Choroid plexus epithelial cell (primary cell): ENCODE data around the gene CADPS.

Experiments used
- DNase-seq: peaks from one replicate; pipeline ENCODE4 v3.0.0-alpha.2; 2010; ENCODE audit warnings: low read depth
- H3K4me3 ChIP-seq: 2 replicates; pipeline ENCODE4 v1.5.1; 2011; ENCODE audit warnings: low read depth, mild to moderate bottlenecking, control low read depth, low read length, moderate library complexity
- CTCF ChIP-seq: conservative IDR thresholded peaks from 2 replicates; pipeline ENCODE4 v1.5.1; 2011; ENCODE audit warnings: low read depth, mild to moderate bottlenecking, control low read depth, inconsistent platforms, low read length, moderate library complexity

Gene CADPS

DNA sequence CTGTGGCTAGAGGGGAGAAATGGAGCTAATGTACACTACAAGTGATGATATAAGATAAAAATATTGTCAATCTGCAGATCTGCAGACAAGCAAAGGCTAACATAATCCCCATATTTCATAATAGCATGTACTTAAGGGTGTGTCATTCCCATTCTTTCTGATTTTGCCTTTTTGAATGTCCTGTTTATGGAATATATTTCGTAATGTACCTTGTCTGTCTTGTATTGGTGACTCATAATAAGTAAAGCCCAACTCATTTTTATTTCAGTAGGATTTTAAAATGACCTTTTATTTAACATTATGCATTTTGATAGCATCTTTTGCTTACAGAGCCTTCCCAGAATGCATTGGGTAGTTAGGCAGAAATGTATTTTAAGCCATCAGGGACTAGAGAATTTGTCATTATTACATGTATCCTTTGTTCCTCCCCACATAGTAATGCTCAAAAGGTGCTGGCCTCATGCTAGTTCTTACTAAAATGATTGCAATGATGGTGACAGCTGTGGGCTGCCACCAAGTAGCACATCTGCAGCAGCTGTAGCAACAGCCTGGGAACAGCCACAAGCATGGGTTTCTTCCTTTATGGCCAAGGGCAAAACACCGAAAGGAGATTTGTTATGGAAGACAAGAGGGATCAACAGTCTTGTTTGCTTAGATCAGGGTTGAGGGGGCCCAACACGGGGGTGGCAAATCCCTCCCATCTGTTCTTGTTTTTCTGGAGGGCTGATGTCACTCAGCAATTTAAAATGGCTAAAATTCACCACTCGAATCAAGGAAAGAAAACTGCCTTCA lies 188.5 kb downstream of the CADPS start:
- no peak overlapping the region for H3K4me3 ChIP-seq
- TF ChIP-seq CTCF = no peak
- DNase-seq = peak; percentile 14

DNA sequence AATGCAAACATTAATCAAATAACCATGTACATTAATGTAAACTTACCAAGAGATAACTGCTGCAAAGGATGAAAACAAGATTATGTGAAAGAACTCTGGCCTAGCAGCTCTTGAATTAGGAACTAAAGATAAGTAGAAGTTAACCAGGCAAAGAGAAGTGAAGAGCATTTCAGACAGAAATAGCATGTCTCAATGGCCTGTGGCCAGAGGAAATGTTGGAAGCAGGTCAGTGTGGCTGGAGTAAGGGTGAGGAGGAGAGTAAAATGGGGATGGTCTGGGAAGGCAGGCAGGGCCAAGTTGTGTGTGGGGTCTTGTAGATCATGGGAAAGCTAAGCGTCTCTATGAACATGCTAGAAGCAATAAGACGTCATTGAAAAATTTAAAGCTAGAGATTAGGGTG lies 192.4 kb downstream of the CADPS start:
- no peak overlapping the region for H3K4me3 ChIP-seq
- no peak for TF ChIP-seq CTCF
- DNase-seq = no peak

DNA sequence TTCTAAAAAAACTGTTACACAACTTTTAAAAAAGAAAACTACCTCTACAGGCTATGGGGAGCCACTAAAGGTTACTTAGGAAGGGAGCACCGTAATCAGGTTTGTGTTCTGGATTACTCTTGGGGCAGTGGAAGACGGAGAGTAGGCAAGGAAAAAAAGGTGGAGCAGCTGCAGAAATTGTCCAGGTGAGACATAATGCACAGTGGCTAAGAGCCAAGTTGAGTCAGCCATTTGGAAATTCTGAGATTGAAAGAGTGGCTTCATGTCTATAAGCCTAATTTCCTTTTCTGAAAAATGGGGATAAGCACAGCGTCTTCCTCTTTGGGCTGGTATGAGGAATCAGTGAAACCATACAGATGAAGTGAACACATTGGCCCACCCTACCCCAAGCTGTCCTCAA lies 195.2 kb downstream of the CADPS start:
- no peak for TF ChIP-seq CTCF
- H3K4me3 ChIP-seq = no peak overlapping the region
- no peak for DNase-seq

DNA sequence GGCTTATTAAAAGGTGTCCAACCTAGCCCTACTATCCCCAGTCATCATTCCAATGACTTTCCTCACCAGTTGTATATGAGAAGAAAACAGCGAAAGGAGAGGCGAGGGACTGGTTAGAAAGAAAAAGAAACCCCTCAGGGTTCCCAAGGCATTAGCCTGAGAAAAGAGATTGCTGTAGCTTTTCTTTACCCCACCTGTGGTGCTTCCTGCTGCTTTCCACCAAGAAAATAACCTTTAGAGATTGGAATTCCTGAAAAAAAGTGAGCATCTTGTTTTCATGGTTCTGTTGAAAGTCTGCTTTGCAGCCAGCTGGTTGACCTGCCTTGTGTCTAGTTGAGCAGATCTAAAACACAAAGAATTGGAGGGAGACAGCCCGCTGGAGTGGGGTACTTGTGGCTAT lies 196.4 kb downstream of the CADPS start:
- H3K4me3 ChIP-seq = no peak overlapping the region

DNA sequence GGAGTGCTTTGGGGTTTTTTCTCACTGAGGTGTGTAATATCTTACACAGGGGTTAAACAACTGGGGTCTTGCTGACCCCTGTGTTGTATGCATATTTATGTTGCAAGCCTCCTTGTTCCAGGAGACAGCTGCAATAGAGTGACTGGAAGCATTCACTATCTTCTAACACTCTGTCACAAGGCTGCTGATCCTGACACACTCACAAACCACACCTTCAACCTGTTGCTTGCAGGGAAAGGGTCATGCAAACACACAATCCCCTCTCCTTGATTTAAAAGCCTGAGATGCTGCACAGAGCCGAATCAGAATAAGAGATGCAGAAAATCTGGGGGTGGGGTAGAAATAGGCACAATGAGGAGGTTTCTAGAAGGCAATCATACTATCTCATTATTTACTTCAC lies 197.3 kb downstream of the CADPS start:
- H3K4me3 ChIP-seq = no peak overlapping the region
- TF ChIP-seq CTCF = no peak
- DNase-seq = no peak

More for the DNA sequence above, 196.4 kb downstream of the CADPS start:
- no peak for DNase-seq
- no peak for TF ChIP-seq CTCF

GRCh38 chr3:62676689-62677271 lies 198.4 kb downstream of the CADPS start:
- no peak overlapping the region for H3K4me3 ChIP-seq
- DNase-seq = no peak
- TF ChIP-seq CTCF = no peak

DNA sequence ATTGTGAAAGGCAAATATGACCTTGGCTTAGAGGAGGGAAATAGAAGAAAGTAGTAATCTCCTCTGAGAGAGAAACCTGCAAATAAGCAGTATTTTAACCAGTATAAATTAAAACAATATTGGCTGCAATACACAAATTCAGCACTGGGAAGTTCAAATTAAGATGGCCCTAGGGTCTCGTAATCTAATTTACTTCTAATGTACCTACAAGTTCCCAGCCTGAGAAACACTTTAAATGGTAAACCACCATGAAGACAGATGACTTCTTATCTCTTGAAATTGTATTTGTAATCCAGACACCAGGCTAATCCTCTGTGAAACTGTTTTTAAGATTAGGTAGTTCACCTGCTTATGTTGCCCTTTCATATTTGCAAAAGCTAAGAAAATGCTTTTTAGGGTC lies 199.7 kb downstream of the CADPS start:
- no peak overlapping the region for H3K4me3 ChIP-seq
- no peak for DNase-seq
- TF ChIP-seq CTCF = no peak
